ENCODE measurements around the gene MTMR6. TPM values are rescaled to one million over a fixed set of nuclear protein-coding genes. Genes with fewer than 3 reads are reported as not detected.

MTMR6 gene
- polyA plus RNA-seq, 3 donors from 2014 or later: 10.4 to 18.1 (median 16.2) TPM

- no peaks in the 10 kb centered on the region for H3K9me3 Mint-ChIP-seq
- DNase-seq: no peak
- H3K4me3 Mint-ChIP-seq: no peak overlapping the region
- H3K27me3 Mint-ChIP-seq (ENCODE audit: low read depth in 3 of 3): peaks cover 2 to 15% (median 7%) of the 10 kb centered on the region in 3 donors
- peaks cover 0 to 3% (median 0%) of the 10 kb centered on the region in 3 donors for H3K36me3 Mint-ChIP-seq
- H3K4me1 Mint-ChIP-seq: no peaks in the 10 kb centered on the region
- H3K27ac Mint-ChIP-seq: no peak overlapping the region
Measured at GRCh38 chr13:25224151-25224550, 63.1 kb downstream of the MTMR6 start.

DNA sequence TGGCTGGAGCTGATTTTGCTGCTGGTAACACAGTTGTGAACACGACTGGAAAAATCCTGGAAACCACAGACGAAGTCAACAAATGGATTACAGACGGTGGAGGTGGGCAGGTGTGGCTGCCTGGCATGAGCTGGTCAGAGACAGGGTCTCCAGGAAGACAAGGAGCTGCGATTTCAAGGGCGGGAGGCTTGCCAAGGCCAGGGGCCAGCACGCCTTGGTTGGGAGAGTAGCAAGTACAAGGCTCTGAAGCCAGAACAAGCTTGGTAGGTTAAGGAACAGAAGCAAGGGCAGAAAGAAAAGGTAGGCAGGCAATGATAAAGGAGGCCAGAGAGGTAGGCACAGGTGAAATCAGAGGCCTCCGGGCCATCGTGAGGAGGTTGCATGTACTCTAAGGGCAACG is 64.5 kb downstream of the MTMR6 start:
- Mint-ChIP-seq H3K4me3 (no peak overlapping the region), H3K9me3 (no peaks in the 10 kb centered on the region), H3K27ac (no peak overlapping the region), H3K36me3 (no peaks in the 10 kb centered on the region), H3K27me3 (ENCODE audit: low read depth in 3 of 3) (peaks cover 2 to 14% (median 4%) of the 10 kb centered on the region in 3 donors), H3K4me1 (no peaks in the 10 kb centered on the region)
- no peak for DNase-seq

DNA sequence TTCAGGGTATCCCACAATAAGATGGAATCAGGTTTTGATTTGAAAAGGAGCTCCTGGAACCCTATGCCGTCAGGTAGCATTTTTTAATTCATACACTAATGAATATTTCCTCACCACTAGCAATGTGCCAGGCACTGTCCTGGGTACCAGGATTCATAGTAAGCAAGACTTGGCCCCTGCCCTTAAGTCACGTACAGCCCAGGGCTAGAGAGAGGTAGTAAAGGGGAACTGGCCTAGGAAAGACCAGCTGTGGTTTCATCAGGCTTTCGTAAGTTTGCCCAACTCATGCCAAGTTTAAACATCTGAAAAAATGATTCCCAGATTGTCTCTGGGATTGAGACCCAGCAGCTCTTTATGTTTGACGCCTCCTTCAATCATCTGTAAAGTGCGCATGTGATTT is 69.3 kb downstream of the MTMR6 start:
- no peaks in the 10 kb centered on the region for H3K36me3 Mint-ChIP-seq
- H3K4me1 Mint-ChIP-seq: no peaks in the 10 kb centered on the region
- H3K4me3 Mint-ChIP-seq: no peak overlapping the region
- H3K9me3 Mint-ChIP-seq: no peaks in the 10 kb centered on the region
- peaks cover 2 to 12% (median 2%) of the 10 kb centered on the region in 3 donors for H3K27me3 Mint-ChIP-seq (ENCODE audit: low read depth in 3 of 3)
- H3K27ac Mint-ChIP-seq: no peak overlapping the region
- DNase-seq: no peak

GRCh38 chr13:25217023-25217885 is 70.0 kb downstream of the MTMR6 start:
- no peaks in the 10 kb centered on the region for H3K4me1 Mint-ChIP-seq
- H3K4me3 Mint-ChIP-seq: no peak overlapping the region
- H3K36me3 Mint-ChIP-seq: no peaks in the 10 kb centered on the region
- no peaks in the 10 kb centered on the region for H3K9me3 Mint-ChIP-seq
- DNase-seq: no peak
- peaks cover 2 to 6% (median 2%) of the 10 kb centered on the region in 3 donors for H3K27me3 Mint-ChIP-seq (ENCODE audit: low read depth in 3 of 3)
- no peak overlapping the region for H3K27ac Mint-ChIP-seq

- H3K27ac Mint-ChIP-seq: no peak overlapping the region
- no peaks in the 10 kb centered on the region for H3K9me3 Mint-ChIP-seq
- no peak overlapping the region for H3K4me3 Mint-ChIP-seq
- DNase-seq: no peak
- H3K4me1 Mint-ChIP-seq: no peaks in the 10 kb centered on the region
- H3K27me3 Mint-ChIP-seq (ENCODE audit: low read depth in 3 of 3): peaks cover 2 to 6% (median 2%) of the 10 kb centered on the region in 3 donors
- no peaks in the 10 kb centered on the region for H3K36me3 Mint-ChIP-seq
Measured at GRCh38 chr13:25215253-25215575, 72.1 kb downstream of the MTMR6 start.

DNA sequence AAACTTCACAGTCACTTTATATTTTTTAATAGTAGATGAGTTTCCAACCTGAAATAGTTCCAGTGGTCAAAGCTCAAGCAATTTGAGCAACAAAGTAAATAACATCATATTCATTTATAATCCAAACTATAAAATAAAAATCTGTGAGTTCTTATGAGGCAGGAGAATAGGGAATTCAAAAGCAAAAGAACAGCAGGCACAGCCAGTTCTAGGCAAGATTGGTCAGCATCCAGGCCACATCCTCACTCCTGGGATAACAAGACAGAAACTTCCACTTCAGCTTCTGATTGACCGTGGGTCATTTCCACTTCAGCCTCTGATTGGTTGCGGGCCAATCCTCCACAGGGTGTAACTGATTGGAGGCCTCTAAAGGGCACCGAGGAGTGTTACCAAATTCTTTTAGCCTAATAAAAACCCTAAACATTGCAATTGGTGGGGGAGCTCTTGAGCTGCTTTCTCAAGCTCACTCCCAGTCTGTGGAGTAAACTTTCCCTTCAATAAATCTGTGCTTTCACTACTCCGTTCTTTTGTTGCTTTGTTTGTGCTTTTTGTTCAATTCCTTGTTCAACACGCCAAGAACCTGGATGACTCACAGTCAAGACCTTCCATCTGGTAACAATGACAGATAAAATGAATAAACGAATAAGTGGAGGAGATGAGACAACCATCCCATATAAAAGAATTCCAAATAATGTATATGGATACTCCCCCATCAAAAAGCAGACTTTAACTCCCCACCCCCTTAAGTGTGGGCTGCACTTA is 72.6 kb downstream of the MTMR6 start:
- Mint-ChIP-seq H3K4me3 (no peak overlapping the region), H3K27me3 (ENCODE audit: low read depth in 3 of 3) (peaks cover 2 to 6% (median 2%) of the 10 kb centered on the region in 3 donors), H3K9me3 (no peaks in the 10 kb centered on the region), H3K4me1 (no peaks in the 10 kb centered on the region), H3K36me3 (no peaks in the 10 kb centered on the region), H3K27ac (no peak overlapping the region)
- no peak for DNase-seq

DNA sequence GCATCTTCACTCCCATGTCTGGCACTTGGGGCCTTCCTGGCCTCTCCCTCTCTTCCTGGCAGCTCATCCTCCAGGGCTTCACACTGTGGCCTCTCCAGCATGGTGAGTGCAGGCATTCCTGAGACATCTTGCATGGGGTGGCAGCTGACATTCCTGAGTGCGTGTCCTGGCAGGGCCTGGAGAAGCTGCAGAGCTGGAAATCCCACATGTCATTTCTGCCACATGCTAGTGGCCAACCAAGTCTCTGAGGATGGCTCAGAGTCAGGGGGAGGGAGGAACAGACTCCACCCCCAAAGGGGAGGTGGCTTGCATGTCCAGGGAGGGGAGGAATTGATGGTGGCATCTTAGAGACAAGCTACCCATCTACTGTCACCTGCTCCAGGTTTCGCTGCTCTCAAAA is 73.6 kb downstream of the MTMR6 start:
- peaks cover 2 to 4% (median 2%) of the 10 kb centered on the region in 3 donors for H3K27me3 Mint-ChIP-seq (ENCODE audit: low read depth in 3 of 3)
- no peak for DNase-seq
- no peak overlapping the region for H3K27ac Mint-ChIP-seq
- no peaks in the 10 kb centered on the region for H3K36me3 Mint-ChIP-seq
- H3K4me1 Mint-ChIP-seq: no peaks in the 10 kb centered on the region
- H3K9me3 Mint-ChIP-seq: no peaks in the 10 kb centered on the region
- H3K4me3 Mint-ChIP-seq: no peak overlapping the region

GRCh38 chr13:25210842-25211569 is 76.3 kb downstream of the MTMR6 start:
- H3K4me1 Mint-ChIP-seq: no peaks in the 10 kb centered on the region
- H3K27ac Mint-ChIP-seq: no peak overlapping the region
- no peaks in the 10 kb centered on the region for H3K9me3 Mint-ChIP-seq
- DNase-seq: no peak
- no peaks in the 10 kb centered on the region for H3K36me3 Mint-ChIP-seq
- no peak overlapping the region for H3K4me3 Mint-ChIP-seq
- peaks cover 0 to 3% (median 0%) of the 10 kb centered on the region in 3 donors for H3K27me3 Mint-ChIP-seq (ENCODE audit: low read depth in 3 of 3)

DNA sequence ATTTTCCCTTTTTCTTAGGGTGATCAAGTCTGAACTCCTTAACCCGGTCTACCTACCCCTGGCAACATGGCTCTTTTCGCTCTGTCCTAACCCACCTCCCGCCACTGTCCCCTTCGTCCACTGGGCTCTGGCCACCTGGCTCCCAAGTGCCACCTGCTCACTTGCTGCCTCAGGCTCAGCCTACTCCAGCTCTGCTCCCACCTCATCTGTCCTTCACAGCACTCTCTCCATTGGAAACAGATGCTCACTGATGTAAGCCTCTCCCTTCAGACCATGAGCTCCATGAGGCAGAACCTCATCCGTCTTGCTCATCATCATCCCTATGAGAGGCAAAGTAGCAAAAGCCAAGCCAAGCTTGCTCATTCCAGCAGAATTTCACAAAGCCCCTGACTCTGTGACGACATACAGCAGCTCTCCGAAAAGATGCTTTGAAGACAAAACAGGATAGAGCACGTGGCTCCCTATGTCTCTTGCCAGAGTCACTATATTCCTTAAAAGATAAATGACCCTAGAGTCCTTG is 79.9 kb downstream of the MTMR6 start:
- H3K27me3 Mint-ChIP-seq (ENCODE audit: low read depth in 3 of 3): peaks cover 0 to 3% (median 2%) of the 10 kb centered on the region in 3 donors
- H3K4me3 Mint-ChIP-seq: no peak overlapping the region
- DNase-seq: no peak
- H3K9me3 Mint-ChIP-seq: no peaks in the 10 kb centered on the region
- no peaks in the 10 kb centered on the region for H3K4me1 Mint-ChIP-seq
- no peaks in the 10 kb centered on the region for H3K36me3 Mint-ChIP-seq
- H3K27ac Mint-ChIP-seq: no peak overlapping the region

DNA sequence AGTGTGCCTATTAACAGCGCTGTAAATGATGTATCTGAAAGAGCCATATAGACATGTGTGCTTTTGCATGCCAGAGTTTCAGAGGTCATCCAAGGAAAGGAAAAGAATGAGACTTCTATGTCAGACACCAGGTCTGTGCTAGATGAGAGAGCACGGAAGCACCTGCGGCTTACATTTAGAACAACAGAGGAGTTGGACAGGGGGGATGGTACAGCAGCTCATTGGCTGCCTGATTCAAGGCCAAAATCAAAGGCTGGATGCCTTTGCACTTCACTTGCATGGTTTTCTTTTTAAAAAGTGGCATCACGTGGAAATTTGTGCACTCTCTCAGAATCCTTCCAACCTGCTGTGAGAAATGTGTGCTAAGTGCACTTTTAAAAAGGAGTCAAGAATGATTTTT is 82.4 kb downstream of the MTMR6 start:
- no peak overlapping the region for H3K4me3 Mint-ChIP-seq
- DNase-seq: no peak
- no peaks in the 10 kb centered on the region for H3K36me3 Mint-ChIP-seq
- H3K9me3 Mint-ChIP-seq: no peaks in the 10 kb centered on the region
- H3K27me3 Mint-ChIP-seq (ENCODE audit: low read depth in 3 of 3): peaks cover 0 to 3% (median 2%) of the 10 kb centered on the region in 3 donors
- H3K4me1 Mint-ChIP-seq: no peaks in the 10 kb centered on the region
- H3K27ac Mint-ChIP-seq: no peak overlapping the region

DNA sequence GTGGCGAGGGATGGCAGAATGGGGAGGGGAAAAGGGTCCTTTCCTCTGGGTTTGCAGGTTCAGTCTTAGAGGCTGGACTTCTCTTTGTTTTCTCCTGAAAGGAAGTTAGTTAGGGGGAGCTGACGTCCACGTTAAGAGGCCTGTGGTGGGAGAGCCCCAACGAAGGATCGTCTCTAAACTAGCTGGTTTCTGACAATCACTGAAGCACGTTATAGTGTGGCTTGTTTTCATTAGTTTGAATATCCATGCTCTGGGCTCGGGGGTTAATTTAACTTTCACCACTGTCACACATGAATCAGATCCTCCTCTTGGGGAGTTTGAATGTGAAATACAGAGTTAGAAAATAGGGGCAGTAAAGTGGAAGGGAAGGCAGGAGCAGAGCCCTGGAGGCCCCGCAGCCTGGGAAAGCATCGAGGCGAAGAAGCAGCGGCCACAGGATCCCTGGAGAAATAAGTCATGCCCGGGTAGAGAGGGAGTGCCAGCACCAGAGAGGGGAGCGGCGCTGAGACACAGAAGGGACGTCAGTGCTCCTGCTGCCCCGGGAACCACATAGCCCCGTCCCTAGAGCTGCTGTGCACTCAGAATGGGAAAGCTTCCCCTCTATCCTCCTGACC is 84.1 kb downstream of the MTMR6 start:
- Mint-ChIP-seq H3K9me3 (no peaks in the 10 kb centered on the region), H3K36me3 (no peaks in the 10 kb centered on the region), H3K27me3 (ENCODE audit: low read depth in 3 of 3) (peaks cover 0 to 3% (median 2%) of the 10 kb centered on the region in 3 donors), H3K4me3 (no peak overlapping the region), H3K4me1 (no peaks in the 10 kb centered on the region), H3K27ac (no peak overlapping the region)
- DNase-seq: no peak

- no peaks in the 10 kb centered on the region for H3K4me1 Mint-ChIP-seq
- H3K4me3 Mint-ChIP-seq: no peak overlapping the region
- no peaks in the 10 kb centered on the region for H3K9me3 Mint-ChIP-seq
- peaks cover 0 to 10% (median 3%) of the 10 kb centered on the region in 3 donors for H3K27me3 Mint-ChIP-seq (ENCODE audit: low read depth in 3 of 3)
- no peak for DNase-seq
- H3K36me3 Mint-ChIP-seq: no peaks in the 10 kb centered on the region
- H3K27ac Mint-ChIP-seq: no peak overlapping the region
Measured at GRCh38 chr13:25200783-25201182, 86.5 kb downstream of the MTMR6 start.

GRCh38 chr13:25198647-25199046 is 88.6 kb downstream of the MTMR6 start:
- H3K4me3 Mint-ChIP-seq: no peak overlapping the region
- no peaks in the 10 kb centered on the region for H3K9me3 Mint-ChIP-seq
- H3K27ac Mint-ChIP-seq: no peak overlapping the region
- H3K36me3 Mint-ChIP-seq: no peaks in the 10 kb centered on the region
- H3K27me3 Mint-ChIP-seq (ENCODE audit: low read depth in 3 of 3): peaks cover 0 to 14% (median 3%) of the 10 kb centered on the region in 3 donors
- no peak for DNase-seq
- no peaks in the 10 kb centered on the region for H3K4me1 Mint-ChIP-seq

All from immature natural killer cell (primary cell).